Lung (tissue), 12 donors: ENCODE results near the gene DCXR. TPM values are rescaled to one million over a fixed set of nuclear protein-coding genes. Genes with fewer than 3 reads are reported as not detected.

Experiments used
- ATAC-seq: fragments of 200-7000 bp; cut with Tn5 transposase; one replicate; pipeline ENCODE4 v1.9.1; 2020; ENCODE audit warnings: moderate number of reproducible peaks; ENCODE audit not compliant: insufficient read depth, low FRiP score
- DNase-seq, 3 donors: peaks; one replicate each; pipeline ENCODE4 v3.0.0-alpha.2; 2013 to 2017
- H3K27ac ChIP-seq, 2 donors: one replicate each; pipeline ENCODE4 v1.5.1; 2013; ENCODE audit warnings: mild to moderate bottlenecking in 2 of 2, moderate library complexity in 2 of 2, control low read depth in 1 of 2, inconsistent platforms in 1 of 2, low read depth in 1 of 2, low read length in 1 of 2
- H3K27me3 ChIP-seq, 3 donors: one replicate each; pipeline ENCODE4 v1.5.1; 2013; ENCODE audit warnings: low read length in 2 of 3; ENCODE audit not compliant: control insufficient read depth in 3 of 3, insufficient read depth in 3 of 3
- H3K36me3 ChIP-seq, 4 donors: one replicate each; pipeline ENCODE4 v1.5.1; 2013; ENCODE audit warnings: low read length in 4 of 4, mild to moderate bottlenecking in 1 of 4, moderate library complexity in 1 of 4; ENCODE audit not compliant: control insufficient read depth in 4 of 4, insufficient read depth in 4 of 4
- H3K4me1 ChIP-seq, 5 donors: one replicate each; pipeline ENCODE4 v1.5.1; 2013; ENCODE audit warnings: low read length in 5 of 5, mild to moderate bottlenecking in 2 of 5, moderate library complexity in 1 of 5; ENCODE audit not compliant: control insufficient read depth in 5 of 5, insufficient read depth in 5 of 5
- H3K4me3 ChIP-seq: one replicate; pipeline ENCODE4 v1.5.1; 2013; ENCODE audit warnings: mild to moderate bottlenecking, control low read depth, moderate library complexity
- H3K9ac ChIP-seq, 2 donors: one replicate each; pipeline ENCODE4 v1.5.1; 2013; ENCODE audit warnings: low read length in 2 of 2, control low read depth in 1 of 2; ENCODE audit not compliant: insufficient read depth in 1 of 2
- H3K9me3 ChIP-seq, 4 donors: one replicate each; pipeline ENCODE4 v1.5.1; 2013; ENCODE audit warnings: low read length in 3 of 4, mild to moderate bottlenecking in 1 of 4, moderate library complexity in 1 of 4; ENCODE audit not compliant: control insufficient read depth in 4 of 4, insufficient read depth in 3 of 4
- WGBS, 2 donors: extraction: QIAGEN DNeasy Blood & Tissue Kit; methylation state at CpG; one replicate each; pipeline ENCODE4 v1.1.7; 2013; 5-methylcytosine and 5-hydroxymethylcytosine counted together
- polyA plus RNA-seq, 2 donors: library from polyadenylated mRNA; stranded (reverse); fragments of 200-250 nt; gene quantifications; one replicate each; pipeline ENCODE4 v1.2.1, GENCODE V29; 2013
- total RNA-seq, 2 donors: library from RNA; depleted of rRNA in 1 of 2; stranded (reverse); fragments of >200 nt in 1 of 2; gene quantifications; one replicate each; pipeline ENCODE4 v1.2.1, GENCODE V29; 2014 to 2021
- TF ChIP-seq, protein P1 (sequence below): IDR thresholded peaks from 2 replicates; pipeline ENCODE4 v1.5.1; 2012; ENCODE audit warnings: mild to moderate bottlenecking; ENCODE audit errors: control extremely low read depth, extremely low read depth
- donor health status: control.
- donor health status: control.
- donor health status: Bipolar disorder and iron deficiency.
- donor health status: healthy.
- donor health status: DM: yes; HTN: yes; CAD: no.

DCXR gene
- total and polyA plus RNA-seq, 4 donors, result 41.6 to 246 (median 206) TPM

DNA sequence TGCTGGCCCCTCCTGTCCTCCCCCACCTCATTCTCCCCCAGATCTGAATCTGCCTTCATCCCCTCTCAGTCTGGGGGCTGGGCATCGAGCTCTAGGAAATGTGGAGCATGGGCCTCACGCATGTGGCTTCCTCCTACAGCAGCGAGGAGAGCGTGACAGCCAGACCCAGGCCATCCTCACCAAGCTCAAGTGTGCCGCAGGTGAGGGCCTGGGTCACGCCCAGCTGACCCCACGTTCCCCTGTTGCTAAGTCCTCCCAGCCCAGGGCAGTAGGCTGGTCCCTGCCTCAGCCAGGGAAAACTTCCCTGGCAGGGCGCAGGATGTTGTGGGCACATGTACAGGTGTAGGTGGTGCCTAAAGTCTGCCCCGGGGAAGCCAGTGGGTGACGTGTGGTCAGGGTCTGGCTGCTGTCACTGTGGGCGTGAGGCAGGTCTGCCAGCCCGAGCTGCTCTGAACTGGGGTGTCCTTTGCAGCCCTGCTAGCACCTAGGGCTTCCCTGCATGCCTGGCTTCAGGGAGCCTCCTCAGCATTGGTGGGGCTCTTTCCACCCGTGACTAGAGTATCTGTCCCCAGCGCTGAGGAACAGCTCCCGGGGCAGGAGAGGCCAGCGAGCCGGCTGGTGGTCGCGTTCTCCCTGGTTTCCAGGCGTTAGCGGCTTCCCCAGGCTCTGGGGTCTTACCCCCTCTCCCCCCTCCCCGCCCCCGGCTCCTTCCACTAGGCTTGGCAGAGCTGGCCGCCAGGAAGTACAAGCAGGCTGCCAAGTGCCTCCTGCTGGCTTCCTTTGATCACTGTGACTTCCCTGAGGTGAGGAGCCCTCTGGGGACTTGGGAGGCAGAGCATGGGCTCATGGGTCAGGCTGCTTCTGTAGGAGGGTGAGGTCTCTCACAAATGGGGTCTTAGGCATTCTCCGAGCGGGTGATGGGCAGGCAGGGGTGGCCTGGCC lies 17.8 kb upstream of the DCXR start:
- Histone ChIP-seq H3K36me3 (peaks cover 5 to 66% (median 15%) of the 10 kb centered on the region in 4 donors), H3K9ac (no peak overlapping the region), H3K4me3 (no peak overlapping the region), H3K4me1 (peaks cover 0 to 21% (median 8%) of the 10 kb centered on the region in 5 donors), H3K27me3 (no peaks in the 10 kb centered on the region), H3K9me3 (no peaks in the 10 kb centered on the region), H3K27ac (no peak overlapping the region)
- no peak for ATAC-seq
- TF ChIP-seq, protein P1, sequence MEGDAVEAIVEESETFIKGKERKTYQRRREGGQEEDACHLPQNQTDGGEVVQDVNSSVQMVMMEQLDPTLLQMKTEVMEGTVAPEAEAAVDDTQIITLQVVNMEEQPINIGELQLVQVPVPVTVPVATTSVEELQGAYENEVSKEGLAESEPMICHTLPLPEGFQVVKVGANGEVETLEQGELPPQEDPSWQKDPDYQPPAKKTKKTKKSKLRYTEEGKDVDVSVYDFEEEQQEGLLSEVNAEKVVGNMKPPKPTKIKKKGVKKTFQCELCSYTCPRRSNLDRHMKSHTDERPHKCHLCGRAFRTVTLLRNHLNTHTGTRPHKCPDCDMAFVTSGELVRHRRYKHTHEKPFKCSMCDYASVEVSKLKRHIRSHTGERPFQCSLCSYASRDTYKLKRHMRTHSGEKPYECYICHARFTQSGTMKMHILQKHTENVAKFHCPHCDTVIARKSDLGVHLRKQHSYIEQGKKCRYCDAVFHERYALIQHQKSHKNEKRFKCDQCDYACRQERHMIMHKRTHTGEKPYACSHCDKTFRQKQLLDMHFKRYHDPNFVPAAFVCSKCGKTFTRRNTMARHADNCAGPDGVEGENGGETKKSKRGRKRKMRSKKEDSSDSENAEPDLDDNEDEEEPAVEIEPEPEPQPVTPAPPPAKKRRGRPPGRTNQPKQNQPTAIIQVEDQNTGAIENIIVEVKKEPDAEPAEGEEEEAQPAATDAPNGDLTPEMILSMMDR, result no peak
- 85 to 90% methylated on average over 25 to 26 of the region's 26 CpGs for WGBS, 2 donors
- DNase-seq, result no peak

GRCh38 chr17:82054351-82055022 lies 17.0 kb upstream of the DCXR start:
- DNase-seq, result no peak
- TF ChIP-seq, protein P1, result no peak
- Histone ChIP-seq H3K36me3 (peaks cover 5 to 62% (median 16%) of the 10 kb centered on the region in 4 donors), H3K4me1 (peaks cover 0 to 24% (median 8%) of the 10 kb centered on the region in 5 donors), H3K9me3 (no peaks in the 10 kb centered on the region), H3K27me3 (no peaks in the 10 kb centered on the region), H3K27ac (no peak overlapping the region), H3K4me3 (no peak overlapping the region), H3K9ac (no peak overlapping the region)
- WGBS, 2 donors, result 94 to 95% methylated on average over 35 to 38 of the region's 38 CpGs
- no peak for ATAC-seq

DNA sequence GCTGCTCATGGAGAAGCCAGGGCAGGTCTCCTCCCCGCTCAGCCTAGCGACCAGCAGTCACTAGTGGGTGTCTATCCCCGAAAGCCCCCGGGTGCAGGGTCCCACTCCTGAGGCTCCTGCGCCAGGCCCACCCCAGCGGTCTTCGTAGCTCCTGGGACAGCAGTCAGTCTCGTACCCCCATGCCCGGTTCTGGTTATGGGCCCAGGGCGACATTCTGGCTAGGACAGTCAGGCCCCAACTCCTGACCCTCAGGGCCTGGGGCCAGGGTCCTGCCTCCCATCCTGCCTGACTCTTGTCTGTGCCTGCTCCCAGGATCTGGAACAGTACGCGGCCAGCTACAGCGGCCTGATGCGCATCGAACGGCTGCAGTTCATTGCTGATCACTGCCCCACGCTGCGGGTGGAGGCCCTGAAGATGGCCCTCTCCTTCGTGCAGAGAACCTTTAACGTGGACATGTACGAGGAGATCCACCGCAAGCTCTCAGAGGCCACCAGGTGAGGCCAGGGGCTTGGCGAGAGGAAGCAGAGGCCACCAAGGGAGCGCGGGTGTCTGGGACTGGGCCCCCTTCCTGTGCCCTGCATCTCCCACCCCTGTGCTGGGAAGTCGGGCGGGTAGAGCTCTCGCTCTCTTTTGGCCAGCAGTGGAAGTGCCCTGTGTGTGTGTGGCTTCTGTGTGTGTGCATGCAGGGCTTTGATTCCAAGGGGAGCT lies 16.2 kb upstream of the DCXR start:
- TF ChIP-seq, protein P1, result no peak
- DNase-seq, result peak in 1 of 3 donors; percentile 5
- Histone ChIP-seq H3K9ac (no peak overlapping the region), H3K9me3 (no peaks in the 10 kb centered on the region), H3K27ac (no peak overlapping the region), H3K4me1 (peaks cover 0 to 24% (median 8%) of the 10 kb centered on the region in 5 donors), H3K36me3 (peaks cover 5 to 59% (median 16%) of the 10 kb centered on the region in 4 donors), H3K4me3 (no peak overlapping the region), H3K27me3 (no peaks in the 10 kb centered on the region)
- 94 to 95% methylated on average over 28 of the region's 28 CpGs for WGBS, 2 donors
- no peak for ATAC-seq
